PFSK-1 (cell line): Measurements from ENCODE around the gene HIVEP2.

Source experiments
- FOXP2 ChIP-seq: optimal IDR thresholded peaks from 2 replicates; pipeline ENCODE3; 2011; ENCODE audit warnings: borderline replicate concordance, control low read depth, inconsistent platforms; ENCODE audit not compliant: insufficient read depth; ENCODE audit errors: extremely low read length, extremely low read depth
- POLR2AphosphoS5 ChIP-seq: IDR thresholded peaks from 2 replicates; pipeline ENCODE4 v1.6.1; 2012; ENCODE audit warnings: low read depth, mild to moderate bottlenecking, control low read depth, low read length, moderate library complexity
- SIN3A ChIP-seq: IDR thresholded peaks from 2 replicates; pipeline ENCODE4 v1.6.1; 2012; ENCODE audit warnings: mild to moderate bottlenecking, low read length, moderate library complexity, borderline replicate concordance; ENCODE audit not compliant: insufficient read depth
- TAF1 ChIP-seq: IDR thresholded peaks from 2 replicates; pipeline ENCODE4 v1.6.1; 2012; ENCODE audit warnings: low read length, control low read depth, borderline replicate concordance; ENCODE audit not compliant: insufficient read depth
- TF ChIP-seq, protein P1 (sequence below), 2 experiments: IDR thresholded peaks; 2 replicates each; pipeline versions ENCODE4 v1.6.1 to v1.8.0; 2011 to 2012; ENCODE audit warnings: low read depth in 2 of 2, low read length in 2 of 2, control low read depth in 1 of 2, inconsistent platforms in 1 of 2, mild to moderate bottlenecking in 1 of 2, moderate library complexity in 1 of 2; ENCODE audit not compliant: insufficient read depth in 1 of 2

Gene HIVEP2

DNA sequence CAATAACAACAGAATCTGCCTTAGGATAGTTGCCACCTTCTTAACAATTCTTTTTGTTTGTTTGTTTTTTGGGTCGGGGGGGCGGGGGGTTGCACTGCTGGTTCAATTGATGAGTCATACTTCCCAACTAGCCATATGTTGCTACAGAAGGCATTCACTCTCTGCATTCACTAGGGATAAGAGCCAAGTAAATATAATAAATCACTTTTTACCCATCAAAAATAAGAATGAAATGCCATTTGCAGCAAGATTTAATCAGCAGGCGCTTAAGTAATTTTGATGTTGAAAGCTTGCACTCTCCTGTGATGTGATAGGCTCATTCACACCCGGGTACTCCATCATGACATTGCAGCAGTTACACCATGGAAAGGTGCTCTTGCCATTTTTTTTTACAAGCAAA is 209.8 kb downstream of the HIVEP2 start:
- no peak for TF ChIP-seq POLR2AphosphoS5
- TF ChIP-seq TAF1: no peak
- TF ChIP-seq, protein P1, sequence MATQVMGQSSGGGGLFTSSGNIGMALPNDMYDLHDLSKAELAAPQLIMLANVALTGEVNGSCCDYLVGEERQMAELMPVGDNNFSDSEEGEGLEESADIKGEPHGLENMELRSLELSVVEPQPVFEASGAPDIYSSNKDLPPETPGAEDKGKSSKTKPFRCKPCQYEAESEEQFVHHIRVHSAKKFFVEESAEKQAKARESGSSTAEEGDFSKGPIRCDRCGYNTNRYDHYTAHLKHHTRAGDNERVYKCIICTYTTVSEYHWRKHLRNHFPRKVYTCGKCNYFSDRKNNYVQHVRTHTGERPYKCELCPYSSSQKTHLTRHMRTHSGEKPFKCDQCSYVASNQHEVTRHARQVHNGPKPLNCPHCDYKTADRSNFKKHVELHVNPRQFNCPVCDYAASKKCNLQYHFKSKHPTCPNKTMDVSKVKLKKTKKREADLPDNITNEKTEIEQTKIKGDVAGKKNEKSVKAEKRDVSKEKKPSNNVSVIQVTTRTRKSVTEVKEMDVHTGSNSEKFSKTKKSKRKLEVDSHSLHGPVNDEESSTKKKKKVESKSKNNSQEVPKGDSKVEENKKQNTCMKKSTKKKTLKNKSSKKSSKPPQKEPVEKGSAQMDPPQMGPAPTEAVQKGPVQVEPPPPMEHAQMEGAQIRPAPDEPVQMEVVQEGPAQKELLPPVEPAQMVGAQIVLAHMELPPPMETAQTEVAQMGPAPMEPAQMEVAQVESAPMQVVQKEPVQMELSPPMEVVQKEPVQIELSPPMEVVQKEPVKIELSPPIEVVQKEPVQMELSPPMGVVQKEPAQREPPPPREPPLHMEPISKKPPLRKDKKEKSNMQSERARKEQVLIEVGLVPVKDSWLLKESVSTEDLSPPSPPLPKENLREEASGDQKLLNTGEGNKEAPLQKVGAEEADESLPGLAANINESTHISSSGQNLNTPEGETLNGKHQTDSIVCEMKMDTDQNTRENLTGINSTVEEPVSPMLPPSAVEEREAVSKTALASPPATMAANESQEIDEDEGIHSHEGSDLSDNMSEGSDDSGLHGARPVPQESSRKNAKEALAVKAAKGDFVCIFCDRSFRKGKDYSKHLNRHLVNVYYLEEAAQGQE (IDR thresholded peaks at IDR 0.05; ENCODE audit: insufficient read depth in 1 of 2, low read depth in 2 of 2, low read length in 2 of 2): no peak
- TF ChIP-seq FOXP2: no peak
- no peak for TF ChIP-seq SIN3A

DNA sequence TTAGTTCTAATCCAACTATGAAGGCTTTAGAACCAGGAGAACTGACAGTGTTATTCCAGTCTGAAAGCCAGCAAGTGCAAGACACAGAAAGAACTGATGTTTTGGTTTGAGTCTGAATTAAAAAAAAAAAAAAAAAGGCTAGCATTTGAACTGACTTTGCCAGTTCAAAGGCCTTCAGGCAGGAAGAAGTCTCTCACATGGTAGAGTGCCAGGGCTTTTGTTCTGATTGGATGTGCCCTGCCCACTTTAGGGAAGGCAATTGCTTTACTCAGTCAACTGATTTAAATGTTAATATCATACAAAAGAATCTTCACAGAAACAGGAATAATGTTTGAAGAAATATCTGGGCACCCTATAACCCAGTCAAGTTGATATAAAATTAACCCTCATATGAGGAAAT is 212.2 kb downstream of the HIVEP2 start:
- TF ChIP-seq SIN3A (no peak), POLR2AphosphoS5 (no peak), TAF1 (no peak), FOXP2 (no peak)
- TF ChIP-seq, protein P1 (IDR thresholded peaks at IDR 0.05; ENCODE audit: insufficient read depth in 1 of 2, low read depth in 2 of 2, low read length in 2 of 2): no peak

DNA sequence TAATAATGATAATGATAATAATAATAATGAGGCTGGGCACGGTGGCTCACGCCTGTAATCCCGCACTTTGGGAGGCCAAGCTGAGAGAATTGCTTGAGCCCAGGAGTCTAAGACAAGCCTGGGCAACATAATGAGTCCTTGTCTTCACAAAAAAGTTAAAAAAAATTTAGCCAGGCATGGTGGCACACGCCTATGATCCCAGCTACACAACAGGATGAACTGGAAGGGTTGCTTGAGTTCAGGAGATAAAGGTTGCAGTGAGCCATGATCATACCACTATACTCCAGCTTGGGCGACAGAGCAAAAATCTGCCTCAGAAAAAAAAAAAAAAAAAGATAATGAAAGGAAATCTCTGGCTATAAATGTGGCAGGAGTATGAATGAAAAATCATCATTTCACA is 213.4 kb downstream of the HIVEP2 start:
- TF ChIP-seq, protein P1 (IDR thresholded peaks at IDR 0.05; ENCODE audit: insufficient read depth in 1 of 2, low read depth in 2 of 2, low read length in 2 of 2): no peak
- TF ChIP-seq SIN3A: no peak
- TF ChIP-seq FOXP2: no peak
- TF ChIP-seq TAF1: no peak
- no peak for TF ChIP-seq POLR2AphosphoS5

DNA sequence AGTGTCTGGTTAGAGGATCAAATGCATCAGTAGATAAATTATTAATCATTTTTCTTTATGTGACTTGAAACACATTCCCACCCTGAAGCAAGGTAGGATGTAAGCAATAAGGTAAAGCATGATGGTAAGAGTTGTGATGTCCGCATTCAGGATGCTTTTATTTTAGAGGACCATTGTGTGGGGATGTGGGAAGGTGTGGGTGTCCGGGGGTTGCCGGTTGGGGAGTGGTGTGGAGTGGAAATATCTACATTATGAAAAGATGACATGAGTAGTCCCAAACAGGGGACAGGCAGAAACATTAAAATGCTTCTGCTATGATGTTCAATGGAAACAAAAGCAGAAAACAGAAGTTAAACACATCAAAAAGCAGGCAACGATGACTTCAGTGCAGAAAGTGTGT is 215.4 kb downstream of the HIVEP2 start:
- TF ChIP-seq SIN3A: no peak
- no peak for TF ChIP-seq TAF1
- TF ChIP-seq POLR2AphosphoS5: no peak
- TF ChIP-seq, protein P1 (IDR thresholded peaks at IDR 0.05; ENCODE audit: insufficient read depth in 1 of 2, low read depth in 2 of 2, low read length in 2 of 2): no peak
- no peak for TF ChIP-seq FOXP2

DNA sequence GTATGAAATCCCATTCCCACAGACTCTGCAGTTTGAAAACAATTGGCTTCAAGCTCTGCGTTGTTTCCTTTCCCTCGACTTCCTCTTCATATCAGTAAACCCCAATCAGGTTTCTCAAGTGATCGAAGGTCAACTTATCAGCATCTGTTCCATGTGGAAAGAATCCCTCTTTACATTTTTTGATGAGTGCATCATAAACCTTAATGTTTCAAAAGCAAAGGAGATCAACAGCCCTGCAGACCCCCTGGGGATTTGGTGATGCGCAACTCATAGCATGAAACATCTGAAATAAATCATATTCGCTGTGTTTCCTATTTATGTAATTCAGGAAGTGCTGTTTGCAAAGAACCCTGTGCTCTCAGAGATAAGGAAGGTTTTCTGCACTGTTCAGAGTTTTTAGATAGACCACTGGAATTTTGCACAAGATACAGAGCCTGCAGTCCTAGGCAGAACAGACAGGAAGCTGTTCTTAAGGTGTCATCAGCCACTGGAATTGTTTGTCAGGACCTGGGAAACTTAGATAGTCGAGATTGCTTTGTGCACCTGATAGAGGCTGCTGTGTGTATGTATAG is 216.0 kb downstream of the HIVEP2 start:
- TF ChIP-seq FOXP2: no peak
